ENCODE measurements around the gene URM1.

DNA sequence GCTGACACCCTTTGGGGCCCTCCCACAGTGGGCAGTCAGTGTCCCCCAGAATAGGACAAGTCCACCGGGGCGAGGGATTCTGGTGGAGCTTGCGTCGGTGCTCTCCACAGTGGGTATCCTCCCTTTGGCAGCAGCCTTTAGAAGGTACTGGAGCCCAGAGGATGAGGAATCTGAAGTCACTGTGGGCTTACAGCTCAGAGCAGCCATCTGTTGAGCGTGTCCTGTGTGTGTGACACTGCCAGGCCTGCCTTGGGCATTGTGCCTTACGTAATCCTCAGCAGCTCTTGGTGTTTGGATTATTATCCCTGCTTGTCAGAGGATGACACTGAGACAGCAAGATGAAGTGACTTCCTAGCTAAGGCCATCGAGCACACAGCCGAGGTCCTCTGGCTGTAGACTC is 12.6 kb downstream of the URM1 start:
- TF ChIP-seq RAD21 (conservative IDR thresholded peaks at IDR 0.05 in 1 of 2, IDR thresholded peaks at IDR 0.05 in 1 of 2): no peak
- TF ChIP-seq, protein P1, sequence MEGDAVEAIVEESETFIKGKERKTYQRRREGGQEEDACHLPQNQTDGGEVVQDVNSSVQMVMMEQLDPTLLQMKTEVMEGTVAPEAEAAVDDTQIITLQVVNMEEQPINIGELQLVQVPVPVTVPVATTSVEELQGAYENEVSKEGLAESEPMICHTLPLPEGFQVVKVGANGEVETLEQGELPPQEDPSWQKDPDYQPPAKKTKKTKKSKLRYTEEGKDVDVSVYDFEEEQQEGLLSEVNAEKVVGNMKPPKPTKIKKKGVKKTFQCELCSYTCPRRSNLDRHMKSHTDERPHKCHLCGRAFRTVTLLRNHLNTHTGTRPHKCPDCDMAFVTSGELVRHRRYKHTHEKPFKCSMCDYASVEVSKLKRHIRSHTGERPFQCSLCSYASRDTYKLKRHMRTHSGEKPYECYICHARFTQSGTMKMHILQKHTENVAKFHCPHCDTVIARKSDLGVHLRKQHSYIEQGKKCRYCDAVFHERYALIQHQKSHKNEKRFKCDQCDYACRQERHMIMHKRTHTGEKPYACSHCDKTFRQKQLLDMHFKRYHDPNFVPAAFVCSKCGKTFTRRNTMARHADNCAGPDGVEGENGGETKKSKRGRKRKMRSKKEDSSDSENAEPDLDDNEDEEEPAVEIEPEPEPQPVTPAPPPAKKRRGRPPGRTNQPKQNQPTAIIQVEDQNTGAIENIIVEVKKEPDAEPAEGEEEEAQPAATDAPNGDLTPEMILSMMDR (IDR thresholded peaks at IDR 0.05): no peak
- TF ChIP-seq EP300 (IDR thresholded peaks at IDR 0.05): no peak

Data from A549 (cell line).